ENCODE results near the gene LRRC26. TPM values are rescaled to one million over a fixed set of nuclear protein-coding genes. Genes with fewer than 3 reads are reported as not detected.

The LRRC26 gene
- total RNA-seq, 1 donor from 2014 or later: 0.26 TPM

DNA sequence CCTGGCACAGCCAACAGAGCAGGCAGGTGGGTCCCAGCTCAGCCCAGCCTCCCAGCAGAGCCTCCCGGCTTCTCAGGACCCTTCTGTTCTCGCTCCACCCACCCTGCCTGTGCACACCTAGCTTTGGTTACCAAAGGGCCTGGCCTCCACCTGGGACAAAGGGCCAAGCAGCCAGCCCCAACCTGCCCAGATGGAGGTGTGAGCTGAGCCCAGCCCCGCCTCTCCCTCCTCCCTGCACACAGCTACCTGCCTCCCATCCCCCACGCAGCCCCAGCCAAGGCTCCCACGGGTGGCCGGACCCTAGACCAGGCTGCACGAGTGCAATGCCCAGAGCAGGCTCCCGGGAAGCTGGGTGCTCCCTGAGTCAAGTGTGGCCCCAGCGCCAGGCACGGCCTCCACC is 25.1 kb upstream of the LRRC26 start:
- TF ChIP-seq, protein P1, sequence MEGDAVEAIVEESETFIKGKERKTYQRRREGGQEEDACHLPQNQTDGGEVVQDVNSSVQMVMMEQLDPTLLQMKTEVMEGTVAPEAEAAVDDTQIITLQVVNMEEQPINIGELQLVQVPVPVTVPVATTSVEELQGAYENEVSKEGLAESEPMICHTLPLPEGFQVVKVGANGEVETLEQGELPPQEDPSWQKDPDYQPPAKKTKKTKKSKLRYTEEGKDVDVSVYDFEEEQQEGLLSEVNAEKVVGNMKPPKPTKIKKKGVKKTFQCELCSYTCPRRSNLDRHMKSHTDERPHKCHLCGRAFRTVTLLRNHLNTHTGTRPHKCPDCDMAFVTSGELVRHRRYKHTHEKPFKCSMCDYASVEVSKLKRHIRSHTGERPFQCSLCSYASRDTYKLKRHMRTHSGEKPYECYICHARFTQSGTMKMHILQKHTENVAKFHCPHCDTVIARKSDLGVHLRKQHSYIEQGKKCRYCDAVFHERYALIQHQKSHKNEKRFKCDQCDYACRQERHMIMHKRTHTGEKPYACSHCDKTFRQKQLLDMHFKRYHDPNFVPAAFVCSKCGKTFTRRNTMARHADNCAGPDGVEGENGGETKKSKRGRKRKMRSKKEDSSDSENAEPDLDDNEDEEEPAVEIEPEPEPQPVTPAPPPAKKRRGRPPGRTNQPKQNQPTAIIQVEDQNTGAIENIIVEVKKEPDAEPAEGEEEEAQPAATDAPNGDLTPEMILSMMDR (IDR thresholded peaks at IDR 0.05; ENCODE audit: insufficient read depth, low read length, severe bottlenecking): no peak
- FAIRE-seq (no peak), DNase-seq (ENCODE audit: low read depth) (peak; percentile 26)
- Histone ChIP-seq H3K27me3 (ENCODE audit: control insufficient read depth, insufficient read depth, low read length) (no peaks in the 10 kb centered on the region), H3K4me3 (ENCODE audit: low read depth, low read length) (no peak overlapping the region), H3K36me3 (ENCODE audit: control insufficient read depth, insufficient read depth, low read length) (peaks cover 9% of the 10 kb centered on the region)

DNA sequence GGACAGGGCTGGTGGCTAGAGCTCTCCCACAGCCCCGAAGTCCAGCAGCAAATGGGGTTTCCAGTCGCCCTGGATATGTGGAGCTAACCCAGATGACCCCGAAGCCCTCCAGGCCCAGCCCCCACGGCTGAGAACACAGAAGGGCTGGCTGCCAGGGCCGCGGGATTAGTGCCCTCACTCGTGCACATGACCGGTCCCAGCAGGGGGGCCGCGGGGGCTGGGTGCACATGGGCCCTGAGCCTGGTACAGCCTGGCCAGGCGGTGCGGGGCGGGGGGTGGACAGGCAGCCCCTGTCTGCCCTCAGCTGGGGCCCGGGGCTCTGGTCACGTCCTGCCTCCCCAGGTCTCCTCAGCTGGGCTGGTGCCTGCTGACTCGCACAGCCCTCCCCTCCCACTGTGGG is 24.5 kb upstream of the LRRC26 start:
- DNase-seq (ENCODE audit: low read depth) (no peak), FAIRE-seq (no peak)
- no peaks in the 10 kb centered on the region for H3K27me3 ChIP-seq (ENCODE audit: control insufficient read depth, insufficient read depth, low read length)
- TF ChIP-seq, protein P1 (IDR thresholded peaks at IDR 0.05; ENCODE audit: insufficient read depth, low read length, severe bottlenecking): no peak
- H3K36me3 ChIP-seq (ENCODE audit: control insufficient read depth, insufficient read depth, low read length): peaks cover 13% of the 10 kb centered on the region
- no peak overlapping the region for H3K4me3 ChIP-seq (ENCODE audit: low read depth, low read length)

DNA sequence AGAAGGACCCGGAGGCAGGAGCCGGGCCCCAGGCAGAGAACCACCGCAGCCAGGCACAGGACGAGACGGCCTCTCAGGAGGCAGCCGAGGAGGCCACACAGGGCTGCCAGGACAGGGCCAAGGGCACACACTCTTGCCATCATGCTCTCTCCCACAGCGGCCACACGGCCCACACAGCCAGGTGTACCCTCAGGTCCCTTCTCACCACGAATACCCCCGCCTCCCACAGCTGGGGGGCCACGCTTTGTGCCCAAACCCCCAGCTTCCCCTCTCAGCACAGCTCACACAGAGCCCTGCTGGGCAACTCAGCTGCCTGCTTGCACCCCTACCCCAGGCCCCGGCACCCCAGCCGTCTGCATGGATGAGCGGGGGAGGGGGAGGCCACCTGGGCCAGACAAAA is 23.9 kb upstream of the LRRC26 start:
- TF ChIP-seq, protein P1 (IDR thresholded peaks at IDR 0.05; ENCODE audit: insufficient read depth, low read length, severe bottlenecking): no peak
- DNase-seq (ENCODE audit: low read depth): no peak
- H3K4me3 ChIP-seq (ENCODE audit: low read depth, low read length): no peak overlapping the region
- FAIRE-seq: no peak
- no peaks in the 10 kb centered on the region for H3K27me3 ChIP-seq (ENCODE audit: control insufficient read depth, insufficient read depth, low read length)
- H3K36me3 ChIP-seq (ENCODE audit: control insufficient read depth, insufficient read depth, low read length): peaks cover 13% of the 10 kb centered on the region

DNA sequence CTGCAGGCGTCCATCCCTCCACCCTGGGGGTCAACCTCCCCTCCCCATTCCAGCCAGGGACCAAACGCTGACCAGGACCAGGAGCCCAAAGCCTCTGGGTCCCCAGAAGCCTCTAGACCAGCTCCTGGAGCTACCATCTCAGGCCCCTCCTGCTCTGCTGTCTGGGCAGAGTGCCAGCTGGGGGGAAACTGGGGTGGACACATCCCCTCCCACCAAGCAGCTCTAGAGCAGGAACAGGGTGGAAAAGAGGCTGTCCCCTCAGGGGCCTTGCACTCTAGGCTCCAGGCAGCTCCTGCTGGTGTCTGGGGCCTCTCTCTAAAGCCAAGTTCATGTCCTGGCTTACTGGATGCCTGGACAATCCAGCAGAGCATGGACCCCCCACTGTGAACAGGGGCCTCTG is 23.0 kb upstream of the LRRC26 start:
- FAIRE-seq (no peak), DNase-seq (ENCODE audit: low read depth) (no peak)
- H3K36me3 ChIP-seq (ENCODE audit: control insufficient read depth, insufficient read depth, low read length): peaks cover 13% of the 10 kb centered on the region
- no peaks in the 10 kb centered on the region for H3K27me3 ChIP-seq (ENCODE audit: control insufficient read depth, insufficient read depth, low read length)
- TF ChIP-seq, protein P1 (IDR thresholded peaks at IDR 0.05; ENCODE audit: insufficient read depth, low read length, severe bottlenecking): no peak
- H3K4me3 ChIP-seq (ENCODE audit: low read depth, low read length): no peak overlapping the region

DNA sequence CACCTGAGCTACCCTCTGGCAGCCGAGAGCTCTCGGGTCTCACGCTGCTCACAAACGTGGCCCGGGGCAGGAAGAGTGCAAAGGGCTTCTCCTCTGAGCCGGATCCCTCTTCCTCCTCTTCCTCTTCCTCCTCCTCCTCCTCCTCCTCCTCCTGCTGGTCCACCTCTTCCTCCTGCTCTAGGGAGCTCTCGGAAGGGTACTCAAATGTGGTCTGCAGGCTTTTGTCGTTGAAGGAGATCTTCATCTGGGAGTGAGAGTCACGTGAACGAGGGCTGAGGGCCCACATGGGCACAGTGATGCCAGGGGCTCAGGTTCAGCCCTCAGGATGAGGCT is 22.6 kb upstream of the LRRC26 start:
- DNase-seq (ENCODE audit: low read depth): no peak
- H3K4me3 ChIP-seq (ENCODE audit: low read depth, low read length): no peak overlapping the region
- peaks cover 13% of the 10 kb centered on the region for H3K36me3 ChIP-seq (ENCODE audit: control insufficient read depth, insufficient read depth, low read length)
- FAIRE-seq: no peak
- TF ChIP-seq, protein P1 (IDR thresholded peaks at IDR 0.05; ENCODE audit: insufficient read depth, low read length, severe bottlenecking): no peak
- no peaks in the 10 kb centered on the region for H3K27me3 ChIP-seq (ENCODE audit: control insufficient read depth, insufficient read depth, low read length)

DNA sequence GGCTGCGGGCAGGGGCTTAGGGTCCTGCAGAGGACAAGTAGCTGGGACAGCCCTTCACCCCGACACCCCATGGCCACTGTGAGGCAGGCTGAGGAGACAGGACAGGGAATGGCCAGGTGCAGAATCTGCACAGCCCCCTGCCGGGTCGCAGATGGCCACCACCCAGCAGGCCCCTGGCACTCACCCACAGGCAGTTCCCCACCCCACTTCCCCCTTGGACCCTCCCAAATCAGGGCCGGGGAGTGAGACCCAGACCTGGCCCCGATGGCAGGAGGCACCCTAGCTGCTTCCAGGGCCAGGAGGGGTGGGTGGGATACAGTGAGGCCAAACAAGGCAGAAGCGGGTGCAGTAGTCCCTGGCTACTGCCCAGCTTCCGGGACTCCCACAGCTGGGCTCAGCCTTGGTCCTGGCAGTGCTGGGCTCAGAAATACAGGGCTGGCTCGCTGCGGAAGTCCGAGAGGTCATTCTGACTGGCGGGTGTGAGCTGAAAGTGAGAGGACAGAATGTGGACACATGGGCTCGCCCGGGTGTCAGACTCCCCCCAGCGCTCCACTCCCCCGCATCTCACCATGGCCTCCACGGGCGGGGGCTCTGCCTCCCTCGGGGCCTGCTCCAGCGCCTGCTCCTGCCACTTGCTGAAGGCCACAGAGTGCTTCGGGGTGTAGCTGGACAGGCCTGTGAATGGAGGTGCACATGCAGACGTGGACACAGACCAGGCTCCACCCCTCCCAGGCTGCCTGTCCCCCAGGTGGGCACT is 22.0 kb upstream of the LRRC26 start:
- TF ChIP-seq, protein P1 (IDR thresholded peaks at IDR 0.05; ENCODE audit: insufficient read depth, low read length, severe bottlenecking): no peak
- DNase-seq (ENCODE audit: low read depth): no peak
- H3K27me3 ChIP-seq (ENCODE audit: control insufficient read depth, insufficient read depth, low read length): no peaks in the 10 kb centered on the region
- no peak for FAIRE-seq
- no peak overlapping the region for H3K4me3 ChIP-seq (ENCODE audit: low read depth, low read length)
- H3K36me3 ChIP-seq (ENCODE audit: control insufficient read depth, insufficient read depth, low read length): peaks cover 17% of the 10 kb centered on the region
